HepG2 (cell line): ENCODE results near the gene CDX1. TPM values are rescaled to one million over a fixed set of nuclear protein-coding genes. Genes with fewer than 3 reads are reported as not detected.

ENCODE experiments used
- ASH2L ChIP-seq: fragments of 300-600, 200-600 bp; sonication (generic); IDR thresholded peaks from 2 replicates; pipeline ENCODE4 v1.7.0; 2017; ENCODE audit warnings: low read depth, mild to moderate bottlenecking, moderate library complexity, mixed read lengths, low read length; ENCODE audit not compliant: insufficient read length
- ATF1 ChIP-seq: IDR thresholded peaks from 2 replicates; pipeline ENCODE4 v1.6.1; 2016; ENCODE audit warnings: mild to moderate bottlenecking, control low read depth
- BRCA1 ChIP-seq: sonication (generic); formaldehyde crosslinking; IDR thresholded peaks from 2 replicates; pipeline ENCODE4 v1.4.0; 2020; ENCODE audit warnings: missing genetic modification reagents
- CREB1 ChIP-seq, 2 experiments: fragments of 450-650 bp in 1 of 2; IDR thresholded peaks; 2 replicates each; pipeline ENCODE4 v1.6.1; 2016 to 2017; ENCODE audit warnings: control low read depth in 1 of 2, mild to moderate bottlenecking in 1 of 2, missing compliant biosample characterization in 1 of 2, missing genetic modification characterization in 1 of 2
- HDAC6 ChIP-seq: fragments of 200-600 bp; sonication (generic); IDR thresholded peaks from 2 replicates; pipeline ENCODE4 v1.7.0; 2017; ENCODE audit warnings: mild to moderate bottlenecking, antibody characterized with exemption, low read length, low read depth
- KLF15 ChIP-seq: sonication (generic); formaldehyde crosslinking; IDR thresholded peaks from 2 replicates; pipeline ENCODE4 v1.8.1; 2023; ENCODE audit warnings: borderline replicate concordance, mild to moderate bottlenecking, inconsistent platforms, missing genetic modification reagents, mixed read lengths
- MTF2 ChIP-seq: sonication (generic); formaldehyde crosslinking; IDR thresholded peaks from 2 replicates; pipeline ENCODE4 v1.5.0; 2020; ENCODE audit warnings: missing genetic modification reagents, borderline replicate concordance
- REXO4 ChIP-seq: sonication (generic); formaldehyde crosslinking; IDR thresholded peaks from 2 replicates; pipeline ENCODE4 v1.8.0; 2022; ENCODE audit warnings: missing genetic modification reagents, mild to moderate bottlenecking, borderline replicate concordance
- SKI ChIP-seq: fragments of 450-650 bp; IDR thresholded peaks from one replicate; pipeline ENCODE4 v1.6.1; 2018; ENCODE audit warnings: mild to moderate bottlenecking; ENCODE audit not compliant: partially characterized antibody
- SMARCE1 ChIP-seq: fragments of 450-650 bp; IDR thresholded peaks from 2 replicates; pipeline ENCODE4 v1.6.1; 2017; ENCODE audit warnings: borderline replicate concordance
- SOX13 ChIP-seq, 3 experiments: fragments of 450-650 bp in 1 of 3; sonication (generic) in 1 of 3; formaldehyde crosslinking in 1 of 3; IDR thresholded peaks in 2 of 3; conservative IDR thresholded peaks in 1 of 3; 2 replicates each; pipeline versions ENCODE4 v1.5.0 to v1.6.1; 2016 to 2020; ENCODE audit warnings: antibody characterized with exemption in 1 of 3, mild to moderate bottlenecking in 1 of 3, missing compliant biosample characterization in 1 of 3, missing genetic modification reagents in 1 of 3, moderate library complexity in 1 of 3
- THAP11 ChIP-seq: IDR thresholded peaks from 2 replicates; pipeline ENCODE4 v1.6.1; 2016; ENCODE audit warnings: missing biosample characterization, missing genetic modification reagents
- ZNF383 ChIP-seq: sonication (generic); formaldehyde crosslinking; IDR thresholded peaks from 2 replicates; pipeline ENCODE4 v1.4.0; 2020; ENCODE audit warnings: missing genetic modification reagents, mild to moderate bottlenecking, borderline replicate concordance
- ZNF430 ChIP-seq: sonication (generic); formaldehyde crosslinking; IDR thresholded peaks from 2 replicates; pipeline ENCODE4 v1.9.0; 2021; ENCODE audit warnings: mild to moderate bottlenecking, missing genetic modification reagents
- ZNF496 ChIP-seq: sonication (generic); formaldehyde crosslinking; IDR thresholded peaks from 2 replicates; pipeline ENCODE4 v1.8.1; 2023; ENCODE audit warnings: mild to moderate bottlenecking, moderate library complexity, missing genetic modification reagents; ENCODE audit not compliant: insufficient replicate concordance
- ZNF552 ChIP-seq: sonication (generic); formaldehyde crosslinking; IDR thresholded peaks from 2 replicates; pipeline ENCODE4 v1.9.0; 2022; ENCODE audit warnings: missing genetic modification reagents, mild to moderate bottlenecking, borderline replicate concordance
- ZNF569 ChIP-seq: sonication (generic); formaldehyde crosslinking; IDR thresholded peaks from 2 replicates; pipeline ENCODE4 v1.5.0; 2020; ENCODE audit warnings: mild to moderate bottlenecking, missing genetic modification reagents, moderate library complexity, borderline replicate concordance
- polyA plus RNA-seq, 8 experiments: library from polyadenylated mRNA; depleted of rRNA in 3 of 8; stranded (reverse) in 7 of 8; unstranded in 1 of 8; fragments of >200 nt; fragmentation: Illumina TruSeq in 4 of 8; extraction: Trizol in 4 of 8; gene quantifications; 2 replicates each; pipeline versions ENCODE4 v1.2.1 to v1.2.3, GENCODE V29; 2011 to 2016; ENCODE audit warnings: low read depth in 4 of 8, missing spikeins in 1 of 8, mixed read lengths in 1 of 8; ENCODE audit not compliant: insufficient read depth in 1 of 8
- total RNA-seq, 5 experiments: library from RNA; depleted of rRNA; stranded (reverse); fragments of >200 nt; fragmentation: Illumina TruSeq; extraction: Trizol; gene quantifications; 2 replicates each; pipeline ENCODE4 v1.2.3, GENCODE V29; 2016; ENCODE audit warnings: low read depth in 1 of 5
- TF ChIP-seq, protein P1 (sequence below): sonication (generic); formaldehyde crosslinking; IDR thresholded peaks from 2 replicates; pipeline ENCODE4 v1.5.1; 2020; ENCODE audit warnings: mild to moderate bottlenecking, missing genetic modification reagents, moderate library complexity

CDX1 gene
- total and polyA plus RNA-seq, 2 of the 13 experiments (the other 11 are each of a cell fraction or from before 2014, with no cell fraction given) = not detected

- TF ChIP-seq, protein P1, sequence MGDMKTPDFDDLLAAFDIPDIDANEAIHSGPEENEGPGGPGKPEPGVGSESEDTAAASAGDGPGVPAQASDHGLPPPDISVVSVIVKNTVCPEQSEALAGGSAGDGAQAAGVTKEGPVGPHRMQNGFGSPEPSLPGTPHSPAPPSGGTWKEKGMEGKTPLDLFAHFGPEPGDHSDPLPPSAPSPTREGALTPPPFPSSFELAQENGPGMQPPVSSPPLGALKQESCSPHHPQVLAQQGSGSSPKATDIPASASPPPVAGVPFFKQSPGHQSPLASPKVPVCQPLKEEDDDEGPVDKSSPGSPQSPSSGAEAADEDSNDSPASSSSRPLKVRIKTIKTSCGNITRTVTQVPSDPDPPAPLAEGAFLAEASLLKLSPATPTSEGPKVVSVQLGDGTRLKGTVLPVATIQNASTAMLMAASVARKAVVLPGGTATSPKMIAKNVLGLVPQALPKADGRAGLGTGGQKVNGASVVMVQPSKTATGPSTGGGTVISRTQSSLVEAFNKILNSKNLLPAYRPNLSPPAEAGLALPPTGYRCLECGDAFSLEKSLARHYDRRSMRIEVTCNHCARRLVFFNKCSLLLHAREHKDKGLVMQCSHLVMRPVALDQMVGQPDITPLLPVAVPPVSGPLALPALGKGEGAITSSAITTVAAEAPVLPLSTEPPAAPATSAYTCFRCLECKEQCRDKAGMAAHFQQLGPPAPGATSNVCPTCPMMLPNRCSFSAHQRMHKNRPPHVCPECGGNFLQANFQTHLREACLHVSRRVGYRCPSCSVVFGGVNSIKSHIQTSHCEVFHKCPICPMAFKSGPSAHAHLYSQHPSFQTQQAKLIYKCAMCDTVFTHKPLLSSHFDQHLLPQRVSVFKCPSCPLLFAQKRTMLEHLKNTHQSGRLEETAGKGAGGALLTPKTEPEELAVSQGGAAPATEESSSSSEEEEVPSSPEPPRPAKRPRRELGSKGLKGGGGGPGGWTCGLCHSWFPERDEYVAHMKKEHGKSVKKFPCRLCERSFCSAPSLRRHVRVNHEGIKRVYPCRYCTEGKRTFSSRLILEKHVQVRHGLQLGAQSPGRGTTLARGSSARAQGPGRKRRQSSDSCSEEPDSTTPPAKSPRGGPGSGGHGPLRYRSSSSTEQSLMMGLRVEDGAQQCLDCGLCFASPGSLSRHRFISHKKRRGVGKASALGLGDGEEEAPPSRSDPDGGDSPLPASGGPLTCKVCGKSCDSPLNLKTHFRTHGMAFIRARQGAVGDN (CRISPR knock-in tag) = peak; percentile 74
- TF ChIP-seq ZNF569 (CRISPR knock-in tag) (no peak), MTF2 (no peak), SMARCE1 (no peak), ZNF496 (CRISPR knock-in tag) (no peak), ZNF552 (CRISPR knock-in tag) (no peak), SOX13 (IDR thresholded peaks at IDR 0.05) (no peak), SOX13 (CRISPR knock-in tag; conservative IDR thresholded peaks at IDR 0.05 in 1 of 2, IDR thresholded peaks at IDR 0.05 in 1 of 2) (peak in 1 of 2 experiments; percentile 37; a peak in 1 of 4 replicates), BRCA1 (CRISPR knock-in tag) (no peak), THAP11 (CRISPR knock-in tag) (peak; percentile 38; the same call in 1 of the 2 replicates), ATF1 (CRISPR knock-in tag) (no peak), ZNF430 (CRISPR knock-in tag) (no peak), KLF15 (no peak), CREB1 (IDR thresholded peaks at IDR 0.05) (no peak), CREB1 (CRISPR knock-in tag; IDR thresholded peaks at IDR 0.05) (no peak), SKI (no peak), ASH2L (no peak), ZNF383 (CRISPR knock-in tag) (peak; percentile 82; the same call in 1 of the 2 replicates), HDAC6 (no peak), REXO4 (CRISPR knock-in tag) (no peak)
Observed at GRCh38 chr5:150129813-150130492, 36.6 kb upstream of the CDX1 start (continued).
